Liver (tissue), 3 donors: Measurements from ENCODE around the gene CMIP.

Experiments
- ATF3 ChIP-seq: IDR thresholded peaks from 2 replicates; pipeline ENCODE4 v1.6.1; 2016; ENCODE audit warnings: antibody characterized with exemption
- CTCF ChIP-seq: fragments of 150-350 bp; IDR thresholded peaks from 2 replicates; pipeline ENCODE4 v1.5.1; 2017; ENCODE audit warnings: improper control_type of control experiment, low read depth, low read length; ENCODE audit not compliant: missing input control
- EGR1 ChIP-seq, 2 donors: IDR thresholded peaks; 2 replicates each; pipeline ENCODE4 v1.6.1; 2016 to 2018; ENCODE audit warnings: antibody characterized with exemption in 2 of 2, low read depth in 2 of 2
- FOXA1 ChIP-seq: IDR thresholded peaks from 2 replicates; pipeline ENCODE4 v1.6.1; 2016; ENCODE audit warnings: antibody characterized with exemption
- GABPA ChIP-seq, 2 donors: IDR thresholded peaks in 1 of 2; conservative IDR thresholded peaks in 1 of 2; 2 replicates each; pipeline ENCODE4 v1.6.1; 2016; ENCODE audit warnings: antibody characterized with exemption in 2 of 2, mild to moderate bottlenecking in 1 of 2, moderate library complexity in 1 of 2
- HNF4G ChIP-seq: IDR thresholded peaks from 2 replicates; pipeline ENCODE4 v1.6.1; 2016; ENCODE audit warnings: antibody characterized with exemption
- JUND ChIP-seq, 2 donors: IDR thresholded peaks; 2 replicates each; pipeline ENCODE4 v1.6.1; 2016; ENCODE audit warnings: antibody characterized with exemption in 2 of 2
- MAX ChIP-seq: IDR thresholded peaks from 2 replicates; pipeline ENCODE4 v1.6.1; 2016; ENCODE audit warnings: antibody characterized with exemption
- RAD21 ChIP-seq, 2 donors: IDR thresholded peaks; 2 replicates each; pipeline ENCODE4 v1.6.1; 2016; ENCODE audit warnings: antibody characterized with exemption in 2 of 2, mild to moderate bottlenecking in 2 of 2
- REST ChIP-seq: IDR thresholded peaks from 2 replicates; pipeline ENCODE4 v1.6.1; 2016; ENCODE audit warnings: antibody characterized with exemption, mild to moderate bottlenecking
- RXRA ChIP-seq, 2 donors: IDR thresholded peaks; 2 replicates each; pipeline ENCODE4 v1.6.1; 2017 to 2018; ENCODE audit warnings: antibody characterized with exemption in 2 of 2, mild to moderate bottlenecking in 1 of 2
- TAF1 ChIP-seq: conservative IDR thresholded peaks from 2 replicates; pipeline ENCODE4 v1.6.1; 2016; ENCODE audit warnings: antibody characterized with exemption, mild to moderate bottlenecking
- YY1 ChIP-seq: IDR thresholded peaks from 2 replicates; pipeline ENCODE4 v1.6.1; 2016; ENCODE audit warnings: antibody characterized with exemption, mild to moderate bottlenecking
- donor health status: healthy.
- donor health status: healthy.

GRCh38 chr16:81494434-81494806 lies 49.8 kb downstream of the CMIP start:
- TF ChIP-seq CTCF (no peak), RAD21 (IDR thresholded peaks at IDR 0.05) (no peak), TAF1 (no peak), HNF4G (no peak), REST (no peak), MAX (no peak), YY1 (no peak), EGR1 (IDR thresholded peaks at IDR 0.05; ENCODE audit: low read depth in 2 of 2) (no peak), GABPA (IDR thresholded peaks at IDR 0.05 in 1 of 2, conservative IDR thresholded peaks at IDR 0.05 in 1 of 2) (no peak), FOXA1 (no peak), RXRA (IDR thresholded peaks at IDR 0.05) (no peak), JUND (IDR thresholded peaks at IDR 0.05) (no peak), ATF3 (no peak)
